HG02938 (cell line): ENCODE measurements around the gene LARP4.
"Not testable (repeated sequence)": the region's sequence is repeated elsewhere in the genome, so short reads cannot be mapped to it uniquely, and the experiment has no call there.

ENCODE experiments used
- ATAC-seq: cut with Tn5 transposase; IDR thresholded peaks from one replicate; pipeline ENCODE4 v1.9.1; 2021; ENCODE audit warnings: mild to moderate bottlenecking, moderate library complexity; ENCODE audit not compliant: unreplicated experiment

The LARP4 gene

DNA sequence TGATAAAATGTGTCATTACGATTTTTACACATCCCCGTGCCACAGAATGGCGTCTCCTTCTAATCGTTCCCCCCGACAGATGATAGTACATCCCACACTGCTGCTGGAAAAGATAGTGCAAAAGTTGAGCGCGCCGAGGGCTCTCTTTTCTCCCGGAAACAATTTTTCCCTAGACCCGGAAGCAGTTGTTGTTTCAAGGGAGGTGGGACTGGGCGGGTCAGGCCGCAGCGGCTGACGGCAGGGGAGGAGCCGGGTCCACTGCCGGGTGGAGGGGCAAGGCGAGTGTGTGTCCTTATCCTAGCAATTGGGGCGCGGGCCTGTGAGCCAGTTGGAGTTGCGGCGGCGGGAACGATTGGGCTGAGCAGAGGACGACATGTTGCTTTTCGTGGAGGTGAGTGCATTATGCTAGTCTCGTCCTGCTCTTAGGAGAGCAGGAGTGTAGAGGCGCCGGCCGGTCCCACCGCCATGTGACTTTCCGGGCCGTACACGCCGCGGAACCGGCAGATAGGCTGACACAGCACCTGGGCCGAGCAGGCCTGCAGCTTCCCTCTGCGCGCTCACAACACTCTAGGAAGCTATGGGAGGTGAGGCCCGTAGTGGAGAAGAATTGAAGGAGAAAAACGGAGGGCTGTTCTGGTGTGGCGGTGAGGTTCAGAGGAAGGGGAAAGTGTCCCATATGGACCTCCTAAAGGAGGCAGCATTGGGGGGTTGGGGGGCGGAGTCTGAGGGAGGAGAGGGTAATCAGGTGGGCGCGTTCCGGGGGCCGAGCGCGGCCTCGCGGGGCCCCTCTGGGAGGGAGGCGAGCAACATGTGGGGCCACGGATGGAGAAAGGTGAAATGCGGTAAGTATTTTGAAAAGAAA, at the start of gene LARP4:
Gene LARP4, plus strand, starts transcription at position 248 of the 862 bp plus-strand sequence. Its CDS starts 126 bp downstream, at position 374.
- ATAC-seq, result peak; percentile 89

- no peak for ATAC-seq
These were observed 49.3 kb upstream of the LARP4 start for GRCh38 chr12:50351120-50352043.

DNA sequence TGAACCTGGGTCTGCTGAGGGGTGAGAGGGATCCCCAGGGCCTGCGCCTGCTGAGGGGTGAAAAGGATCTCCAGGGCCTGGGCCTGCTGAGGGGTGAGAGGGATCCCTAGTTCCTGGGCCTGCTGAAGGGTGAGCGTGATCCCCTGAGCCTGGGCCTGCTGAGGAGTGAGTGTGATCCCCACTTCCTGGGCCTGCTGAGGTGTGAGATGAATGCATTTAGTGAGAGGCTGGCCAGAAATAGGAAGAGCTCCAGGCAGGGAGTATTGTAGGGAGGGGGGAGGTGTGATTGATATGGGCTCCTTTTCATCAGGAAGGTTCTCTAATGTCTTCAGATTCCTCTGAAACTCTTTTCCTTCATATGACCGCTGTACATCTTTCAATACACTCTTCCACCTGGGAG, 47.3 kb upstream of the LARP4 start:
- no peak for ATAC-seq

- no peak for ATAC-seq
These were observed 46.7 kb upstream of the LARP4 start for GRCh38 chr12:50353869-50354593.

- ATAC-seq, result no peak
These were observed 45.8 kb upstream of the LARP4 start for GRCh38 chr12:50354908-50355307.

DNA sequence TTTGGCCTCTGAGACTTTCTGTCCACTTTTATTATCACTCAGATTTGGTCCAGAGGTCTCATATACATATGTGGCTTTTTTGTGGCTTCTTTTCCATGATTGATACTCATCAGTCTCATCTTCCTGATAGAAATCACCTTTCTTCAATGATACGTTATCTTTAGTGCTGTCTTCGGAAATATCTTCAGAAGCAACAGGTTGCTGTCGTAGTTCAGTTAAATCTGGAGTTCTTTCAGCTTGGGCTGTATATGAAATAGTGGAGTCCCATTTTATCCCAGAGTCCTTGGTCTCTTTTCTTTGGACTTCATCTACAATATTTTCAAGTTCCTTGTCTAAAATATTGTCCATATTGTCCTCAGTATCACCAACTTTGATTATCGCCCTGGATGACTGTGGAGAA, 45.3 kb upstream of the LARP4 start:
- no peak for ATAC-seq

- ATAC-seq, result no peak
These were observed 38.0 kb upstream of the LARP4 start for GRCh38 chr12:50362671-50363070.

DNA sequence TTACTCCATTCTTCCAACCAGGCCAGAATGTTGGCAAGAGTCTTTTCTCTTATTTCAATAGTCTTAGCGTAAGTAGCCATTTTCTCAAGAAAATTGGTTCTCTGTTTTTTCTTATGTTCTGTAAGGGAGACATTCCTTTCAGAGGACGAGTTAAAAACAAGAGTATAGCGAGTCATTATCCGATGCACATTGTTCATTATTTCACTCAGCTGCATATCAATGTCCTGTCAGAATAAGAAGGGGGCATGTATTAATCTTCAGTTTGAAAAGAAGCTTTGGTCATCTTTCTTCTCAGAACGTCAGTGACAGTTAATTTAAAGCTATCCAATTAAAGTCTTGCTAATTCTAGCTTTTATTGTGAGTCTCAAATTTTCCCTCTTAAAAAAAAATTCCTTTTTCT, 37.5 kb upstream of the LARP4 start:
- ATAC-seq, result no peak

DNA sequence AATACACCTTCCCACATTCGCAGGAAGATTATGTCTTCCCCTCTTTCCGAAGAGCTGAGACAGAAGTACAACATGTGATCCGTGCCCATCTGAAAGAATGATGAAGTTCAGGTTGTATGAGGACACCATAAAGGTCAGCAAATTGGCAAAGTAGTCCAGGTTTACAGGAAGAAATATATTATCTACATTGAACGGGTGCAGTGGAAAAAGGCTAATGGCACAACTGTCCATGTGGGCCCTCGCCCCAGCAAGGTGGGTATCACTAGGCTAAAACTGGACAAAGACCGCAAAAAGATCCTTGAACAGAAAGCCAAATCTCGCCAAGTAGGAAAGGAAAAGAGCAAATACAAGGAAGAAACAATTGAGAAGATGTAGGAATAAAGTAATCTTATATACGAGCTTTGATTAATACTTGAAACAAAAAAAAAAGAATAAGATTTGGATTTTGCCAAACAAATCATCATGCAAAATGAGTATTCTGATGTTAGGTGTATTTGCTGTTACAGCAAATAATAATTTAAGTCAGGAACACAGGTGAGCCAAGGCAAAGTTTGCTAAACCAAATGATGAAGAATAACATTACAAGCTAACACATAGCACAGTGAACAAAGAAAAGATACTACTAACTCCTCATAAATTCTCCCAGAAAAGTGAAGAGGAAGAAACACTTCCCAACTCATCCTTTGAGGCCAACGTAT, 34.8 kb upstream of the LARP4 start:
- ATAC-seq, result no peak

GRCh38 chr12:50370672-50371071, 30.0 kb upstream of the LARP4 start:
- not testable (repeated sequence) for ATAC-seq

GRCh38 chr12:50375802-50376201, 24.9 kb upstream of the LARP4 start:
- no peak for ATAC-seq

DNA sequence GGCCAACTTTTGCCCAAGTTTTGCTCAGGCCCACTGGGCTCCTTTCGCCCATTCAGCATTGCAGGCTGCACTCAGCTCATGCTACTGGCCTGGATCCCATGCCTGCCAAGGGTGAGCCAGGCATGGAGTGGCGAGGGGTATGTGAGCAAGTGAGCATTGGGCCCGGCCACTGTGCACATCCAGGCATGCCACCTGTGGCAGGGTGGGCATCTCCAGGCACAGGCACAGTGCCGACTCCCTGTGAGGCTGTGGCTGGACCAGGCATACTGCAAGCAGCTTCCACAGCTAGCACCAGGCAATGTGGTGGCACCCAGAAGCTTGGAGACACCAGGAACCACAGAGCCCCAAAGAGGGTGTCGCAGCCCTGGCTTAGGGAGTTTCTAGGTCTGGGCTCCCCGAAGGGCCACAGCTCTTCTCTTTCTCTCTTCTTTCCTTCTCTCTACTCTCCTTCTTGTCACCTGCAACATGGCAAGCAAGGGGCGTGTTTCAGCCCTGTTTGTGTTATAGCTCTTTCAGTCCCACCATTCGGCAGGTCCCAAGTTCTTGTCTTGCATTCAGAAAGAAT, 19.8 kb upstream of the LARP4 start:
- no peak for ATAC-seq

- no peak for ATAC-seq
These were observed 13.2 kb upstream of the LARP4 start for GRCh38 chr12:50387487-50387886.

DNA sequence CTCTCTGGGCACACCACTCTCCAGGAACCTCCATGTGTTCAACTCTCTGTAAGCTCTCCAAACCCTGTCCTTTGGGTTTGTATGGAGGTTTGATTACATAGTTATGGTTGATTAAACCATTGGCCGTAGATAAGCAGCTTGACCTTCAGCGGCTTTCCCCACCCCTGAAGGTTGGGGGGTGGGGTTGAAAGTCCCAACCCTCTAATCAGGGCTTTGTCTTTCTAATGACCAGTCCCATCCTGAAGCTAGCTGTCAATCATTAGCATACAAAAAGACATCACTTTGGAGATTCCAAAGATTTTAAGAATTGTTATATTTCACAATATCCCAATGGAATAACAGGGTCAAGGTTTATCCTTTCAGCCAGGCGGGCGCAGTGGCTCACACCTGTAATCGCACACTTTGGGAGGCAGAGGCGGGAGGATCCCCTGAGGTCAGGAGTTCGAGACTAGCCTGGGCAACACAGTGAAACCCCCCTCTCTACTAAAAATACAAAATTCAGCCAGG, 12.7 kb upstream of the LARP4 start:
- no peak for ATAC-seq

DNA sequence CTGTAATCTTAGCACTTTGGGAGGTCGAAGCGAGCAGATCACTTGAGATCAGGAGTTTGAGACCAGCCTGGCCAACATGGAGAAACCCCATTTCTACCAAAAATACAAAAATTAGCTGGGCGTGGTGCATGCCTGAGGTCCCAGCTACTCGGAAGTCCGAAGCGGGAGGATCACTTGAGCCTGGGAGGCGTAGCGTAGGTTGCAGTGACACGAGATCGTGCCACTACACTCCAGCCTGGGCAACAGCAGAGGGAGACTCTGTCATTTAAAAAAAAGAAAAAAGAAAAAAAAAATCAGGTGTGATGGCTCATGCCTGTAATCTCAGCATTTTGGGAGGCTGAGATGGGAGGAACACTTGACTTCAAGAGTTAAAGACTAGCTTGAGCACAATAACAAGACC, 11.9 kb upstream of the LARP4 start:
- ATAC-seq, result not testable (repeated sequence)

- ATAC-seq, result no peak
These were observed 10.4 kb upstream of the LARP4 start for GRCh38 chr12:50390316-50390741.

- no peak for ATAC-seq
These were observed 6.1 kb upstream of the LARP4 start for GRCh38 chr12:50394469-50395029.

DNA sequence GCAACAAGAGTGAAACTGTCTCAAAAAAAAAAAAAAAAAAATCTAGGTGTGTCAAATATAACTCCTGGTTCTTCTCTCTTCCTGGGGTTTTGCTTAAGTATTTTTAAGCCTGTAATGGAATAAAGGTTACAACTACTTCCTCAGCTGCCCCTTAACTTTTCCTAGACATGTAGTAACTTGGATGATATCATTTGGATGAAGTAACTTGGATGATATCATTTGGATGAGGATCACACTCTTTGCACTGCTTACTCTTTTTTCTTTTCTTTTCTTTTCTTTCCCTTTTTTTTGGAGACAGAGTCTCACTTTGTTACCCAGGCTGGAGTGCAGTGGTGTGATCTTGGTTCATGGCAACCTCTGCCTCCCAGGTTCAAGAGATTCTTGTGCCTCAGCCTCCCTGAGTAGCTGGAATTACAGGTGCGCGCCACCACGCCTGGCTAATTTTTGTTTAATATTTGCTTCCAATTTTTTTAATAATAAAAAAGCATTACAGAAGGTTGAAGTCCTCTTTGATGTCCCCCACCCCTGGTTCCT, 3.5 kb upstream of the LARP4 start:
- no peak for ATAC-seq

- ATAC-seq, result no peak
These were observed 1.8 kb upstream of the LARP4 start for GRCh38 chr12:50398931-50399330.
